ENCODE data around the gene TMEM63C. TPM values are rescaled to one million over a fixed set of nuclear protein-coding genes. Genes with fewer than 3 reads are reported as not detected.

Gene TMEM63C
- total RNA-seq, 2 experiments from 2014 or later = 0.79 to 6.6 TPM

- intact Hi-C loops (cut with micrococcal nuclease; ENCODE audit: unreplicated experiment) = no loop called here
- H3K36me3 ChIP-seq (ENCODE audit: insufficient read depth, low read length) = no peaks in the 10 kb centered on the region
- no peak overlapping the region for H3K4me3 ChIP-seq (ENCODE audit: low read depth, low read length, poor library complexity, severe bottlenecking)
- no peaks in the 10 kb centered on the region for H3K9me3 ChIP-seq (ENCODE audit: low read length)
- no peaks in the 10 kb centered on the region for H3K79me2 ChIP-seq (ENCODE audit: insufficient read depth, low read depth, low read length)
- no peak overlapping the region for H3K27ac ChIP-seq (ENCODE audit: low read depth, low read length, poor library complexity, severe bottlenecking)
- TF ChIP-seq EZH2phosphoT487 (IDR thresholded peaks at IDR 0.05; ENCODE audit: borderline replicate concordance, low read depth, low read length) = no peak
- TF ChIP-seq CTCF (conservative IDR thresholded peaks at IDR 0.05; ENCODE audit: low read length) = no peak
- no peak overlapping the region for H3K4me2 ChIP-seq (ENCODE audit: low read length)
- ChIA-PET CTCF (ENCODE audit: unreplicated experiment) (no interaction called here), POLR2A (no interaction called here)
- H3K9me2 ChIP-seq (ENCODE audit: insufficient read depth, low read length) = no peaks in the 10 kb centered on the region
- no peak overlapping the region for H2AFZ ChIP-seq (ENCODE audit: low read length)
- DNase-seq (ENCODE audit: low spot score) = no peak
- no peaks in the 10 kb centered on the region for H3K4me1 ChIP-seq (ENCODE audit: insufficient read depth, low read length, poor library complexity, severe bottlenecking)
- BruUV-seq (replicated peaks) = no TSS peak
- H4K20me1 ChIP-seq (ENCODE audit: insufficient read depth, low read length) = no peaks in the 10 kb centered on the region
Measured at GRCh38 chr14:77225892-77226557, 44.4 kb downstream of the TMEM63C start.

GRCh38 chr14:77228056-77228455, 46.5 kb downstream of the TMEM63C start:
- no TSS peak for BruUV-seq (replicated peaks)
- no peak for DNase-seq (ENCODE audit: low spot score)
- H3K27ac ChIP-seq (ENCODE audit: low read depth, low read length, poor library complexity, severe bottlenecking) = no peak overlapping the region
- intact Hi-C loops (cut with micrococcal nuclease; ENCODE audit: unreplicated experiment) = no loop called here
- H4K20me1 ChIP-seq (ENCODE audit: insufficient read depth, low read length) = no peaks in the 10 kb centered on the region
- no peaks in the 10 kb centered on the region for H3K36me3 ChIP-seq (ENCODE audit: insufficient read depth, low read length)
- ChIA-PET CTCF (ENCODE audit: unreplicated experiment) (no interaction called here), POLR2A (interaction anchor here (0.6 to 0.7 kb wide), 2 partner anchors 228 to 314 kb away, joined by 3 read pairs; no protein-coding TSS in a partner anchor)
- H3K4me2 ChIP-seq (ENCODE audit: low read length) = no peak overlapping the region
- H3K4me1 ChIP-seq (ENCODE audit: insufficient read depth, low read length, poor library complexity, severe bottlenecking) = no peaks in the 10 kb centered on the region
- no peak overlapping the region for H2AFZ ChIP-seq (ENCODE audit: low read length)
- H3K4me3 ChIP-seq (ENCODE audit: low read depth, low read length, poor library complexity, severe bottlenecking) = no peak overlapping the region
- no peaks in the 10 kb centered on the region for H3K79me2 ChIP-seq (ENCODE audit: insufficient read depth, low read depth, low read length)
- H3K9me2 ChIP-seq (ENCODE audit: insufficient read depth, low read length) = no peaks in the 10 kb centered on the region
- H3K9me3 ChIP-seq (ENCODE audit: low read length) = no peaks in the 10 kb centered on the region
- TF ChIP-seq CTCF (conservative IDR thresholded peaks at IDR 0.05; ENCODE audit: low read length) = no peak
- TF ChIP-seq EZH2phosphoT487 (IDR thresholded peaks at IDR 0.05; ENCODE audit: borderline replicate concordance, low read depth, low read length) = no peak

- intact Hi-C loops (cut with micrococcal nuclease; ENCODE audit: unreplicated experiment) = no loop called here
- Histone ChIP-seq H3K4me2 (ENCODE audit: low read length) (no peak overlapping the region), H4K20me1 (ENCODE audit: insufficient read depth, low read length) (no peaks in the 10 kb centered on the region), H3K36me3 (ENCODE audit: insufficient read depth, low read length) (no peaks in the 10 kb centered on the region), H2AFZ (ENCODE audit: low read length) (no peak overlapping the region), H3K79me2 (ENCODE audit: insufficient read depth, low read depth, low read length) (no peaks in the 10 kb centered on the region), H3K4me3 (ENCODE audit: low read depth, low read length, poor library complexity, severe bottlenecking) (no peak overlapping the region), H3K9me2 (ENCODE audit: insufficient read depth, low read length) (no peaks in the 10 kb centered on the region), H3K27ac (ENCODE audit: low read depth, low read length, poor library complexity, severe bottlenecking) (no peak overlapping the region), H3K9me3 (ENCODE audit: low read length) (no peaks in the 10 kb centered on the region), H3K4me1 (ENCODE audit: insufficient read depth, low read length, poor library complexity, severe bottlenecking) (no peaks in the 10 kb centered on the region)
- TF ChIP-seq EZH2phosphoT487 (IDR thresholded peaks at IDR 0.05; ENCODE audit: borderline replicate concordance, low read depth, low read length) (no peak), CTCF (conservative IDR thresholded peaks at IDR 0.05; ENCODE audit: low read length) (no peak)
- no peak for DNase-seq (ENCODE audit: low spot score)
- no TSS peak for BruUV-seq (replicated peaks)
- CTCF ChIA-PET (ENCODE audit: unreplicated experiment) = no interaction called here
- POLR2A ChIA-PET = no interaction called here
Measured at GRCh38 chr14:77230914-77231313, 49.3 kb downstream of the TMEM63C start.

Measured in OCI-LY7 (cell line).